SW 1271 (cell line): Measurements from ENCODE around the gene DDTL.

Source experiments
- DNase-seq, 2 experiments: peaks; one replicate each; lab custom pipeline; 2025; lab: John Stamatoyannopoulos, UW

The DDTL gene

GRCh38 chr22:24006207-24006913, 39.7 kb downstream of the DDTL start:
- no peak for DNase-seq

DNA sequence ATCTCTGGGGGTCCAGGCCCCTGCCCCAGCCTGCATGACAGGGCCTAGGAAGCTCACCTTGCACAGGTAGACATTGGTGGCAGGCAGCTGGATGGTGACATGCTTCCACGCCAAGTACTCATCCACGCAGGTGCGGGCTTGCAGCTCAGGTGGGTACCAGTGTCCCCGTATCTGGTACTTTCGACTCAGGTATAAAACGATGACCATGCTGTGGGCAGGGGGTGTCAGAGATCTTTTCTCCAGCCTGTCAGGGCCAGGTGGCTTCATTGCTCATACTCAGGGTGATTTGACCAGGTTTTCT, 40.2 kb downstream of the DDTL start:
- no peak for DNase-seq

- no peak for DNase-seq
These were observed 40.7 kb downstream of the DDTL start for GRCh38 chr22:24007253-24008021.

GRCh38 chr22:24008022-24008283, 41.3 kb downstream of the DDTL start:
- no peak for DNase-seq

DNA sequence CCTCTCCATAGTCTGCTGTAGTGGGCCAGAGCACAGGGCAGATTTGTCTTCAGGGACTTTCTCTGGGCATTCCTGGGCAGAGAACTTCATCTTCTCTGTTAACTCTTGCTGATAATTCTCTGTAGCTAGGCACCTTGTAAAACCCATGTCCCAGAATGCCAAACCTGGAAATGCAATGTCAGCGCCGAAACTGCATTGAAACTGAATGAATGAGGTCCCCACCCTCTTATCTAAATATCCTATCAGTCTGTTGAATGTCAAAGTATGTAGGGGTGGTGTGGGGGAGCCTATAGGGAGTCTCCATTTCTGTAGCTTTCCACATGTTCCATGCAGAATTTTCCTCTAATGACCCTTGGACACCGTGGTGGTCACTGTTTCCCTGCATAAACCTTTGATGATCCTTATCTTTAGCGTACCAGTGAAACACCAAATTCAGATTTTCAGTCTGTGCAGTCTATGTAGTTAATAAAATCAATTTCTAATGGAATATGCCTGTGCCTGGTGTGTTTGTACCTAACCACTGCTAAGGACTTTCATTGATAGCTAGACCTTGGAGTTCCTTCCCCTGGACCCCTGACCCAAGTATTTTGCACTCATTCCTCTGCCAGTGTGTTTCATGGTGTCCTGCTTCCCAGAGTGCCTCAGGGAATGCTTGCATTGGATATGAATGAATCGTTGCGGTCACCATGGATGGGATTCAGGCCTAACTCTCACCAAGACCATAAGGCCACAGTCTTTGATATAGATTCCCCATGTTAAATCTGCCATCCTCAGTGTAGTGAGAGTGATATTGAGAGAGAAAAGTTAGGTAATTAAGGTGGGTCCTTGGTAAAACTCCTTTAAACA, 41.9 kb downstream of the DDTL start:
- no peak for DNase-seq

GRCh38 chr22:24009227-24010017, 42.7 kb downstream of the DDTL start:
- DNase-seq, result no peak

DNA sequence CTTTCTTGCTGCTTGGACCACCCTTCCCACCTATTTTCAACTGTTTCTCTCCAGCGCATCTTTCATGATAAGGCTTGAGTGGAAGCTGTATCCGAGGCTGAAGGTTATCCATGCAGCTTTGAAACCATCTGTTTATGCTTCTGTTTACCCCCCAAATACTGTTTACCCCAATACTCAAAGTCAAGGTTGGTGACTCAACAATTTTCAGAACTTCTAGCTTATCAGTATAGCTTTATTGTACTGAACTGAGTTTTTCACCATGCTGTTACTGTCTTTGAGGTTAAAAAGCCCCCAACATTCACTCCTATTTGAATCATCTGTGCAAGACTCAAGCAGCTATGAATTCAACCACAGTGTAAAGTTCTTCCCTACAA, 43.3 kb downstream of the DDTL start:
- DNase-seq, result no peak

DNA sequence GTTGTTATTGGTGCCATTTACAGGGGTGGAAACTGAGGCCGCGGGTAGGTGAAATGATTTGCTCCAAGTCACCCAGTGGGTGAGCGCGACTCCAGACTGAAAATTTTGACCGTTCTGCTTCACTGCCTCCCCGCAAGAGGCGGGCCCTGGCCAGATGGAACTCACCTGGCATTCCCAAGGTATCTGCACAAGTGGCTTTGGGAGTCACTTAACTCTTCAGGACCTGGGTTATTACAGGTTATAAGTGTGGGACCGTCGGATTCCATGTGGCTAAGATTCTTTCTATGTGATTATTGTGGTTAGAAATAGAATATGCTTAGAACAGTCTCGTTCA, 45.0 kb downstream of the DDTL start:
- DNase-seq, result no peak

DNA sequence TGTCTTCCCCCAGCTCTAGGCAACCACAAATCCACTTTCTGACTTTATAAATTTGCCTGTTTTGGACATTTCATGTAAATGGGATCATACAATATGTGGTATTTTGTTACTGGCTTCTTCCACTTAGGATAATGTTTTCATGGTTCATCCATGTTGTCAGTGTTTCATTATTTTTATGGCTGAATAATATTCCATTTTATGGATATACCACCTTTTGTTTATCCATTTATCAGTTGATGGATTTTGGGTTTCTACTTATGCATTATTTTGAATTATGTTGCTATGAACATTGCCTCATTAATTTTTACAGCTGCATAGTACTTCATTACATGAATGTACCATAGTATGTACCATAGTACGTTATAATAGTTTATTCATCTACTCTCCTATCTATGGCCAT, 49.5 kb downstream of the DDTL start:
- no peak for DNase-seq

- no peak for DNase-seq
These were observed 54.6 kb downstream of the DDTL start for GRCh38 chr22:24021304-24021703.
